PC-3 (cell line): ENCODE data around the gene KCNQ4. TPM values are rescaled to one million over a fixed set of nuclear protein-coding genes. Genes with fewer than 3 reads are reported as not detected.

Source experiments
- ATAC-seq: fragments of 200-7000 bp; cut with Tn5 transposase; 2 replicates; pipeline ENCODE4 v1.9.1; 2020; ENCODE audit warnings: mild to moderate bottlenecking, moderate library complexity
- BruUV-seq: library from RNA; stranded (reverse); fragments of 400-500 nt; replicated peaks from 2 replicates; lab custom pipeline; 2021; lab: Mats Ljungman, UMichigan
- CTCF ChIA-PET: fragments of 300-600 bp; sonication (Branson Sonifier 250); formaldehyde crosslinking; loops from one replicate; lab custom pipeline; 2022; ENCODE audit warnings: antibody characterized with exemption; lab: Charles Lee
- POLR2A ChIA-PET: fragments of 300-600 bp; sonication (Branson Sonifier 250); formaldehyde crosslinking; loops from one replicate; lab custom pipeline; 2022; ENCODE audit warnings: antibody characterized with exemption; ENCODE audit not compliant: unreplicated experiment; lab: Charles Lee
- DNase-seq: peaks from one replicate; pipeline ENCODE4 v3.0.0-alpha.2; 2015
- H2AFZ ChIP-seq: fragments of 300-600 bp; sonication (generic); 2 replicates; pipeline ENCODE4 v1.6.0; 2016; ENCODE audit warnings: antibody characterized with exemption, low read length
- H3F3A ChIP-seq: fragments of 300-600 bp; sonication (generic); one replicate; pipeline ENCODE4 v1.6.0; 2017; ENCODE audit warnings: antibody characterized with exemption, low read length, control low read depth, mild to moderate bottlenecking; ENCODE audit not compliant: unreplicated experiment
- H3K27ac ChIP-seq: fragments of 300-600 bp; sonication (generic); 2 replicates; pipeline ENCODE4 v1.5.1; 2016; ENCODE audit warnings: mild to moderate bottlenecking, low read length
- H3K27me3 ChIP-seq: fragments of 300-600 bp; sonication (generic); 2 replicates; pipeline ENCODE4 v1.6.1; 2016; ENCODE audit warnings: low read length, mixed read lengths
- H3K36me3 ChIP-seq: fragments of 300-600 bp; sonication (generic); 2 replicates; pipeline ENCODE4 v1.6.1; 2016; ENCODE audit warnings: low read depth, mixed run types, low read length, mixed read lengths
- H3K4me1 ChIP-seq: fragments of 300-600 bp; sonication (generic); 2 replicates; pipeline ENCODE4 v1.5.1; 2016; ENCODE audit warnings: low read length; ENCODE audit not compliant: insufficient read depth
- H3K4me2 ChIP-seq: fragments of 300-600 bp; sonication (generic); 2 replicates; pipeline ENCODE4 v1.6.0; 2016; ENCODE audit warnings: low read length
- H3K4me3 ChIP-seq: fragments of 300-600 bp; sonication (generic); 2 replicates; pipeline ENCODE4 v1.5.1; 2016; ENCODE audit warnings: mild to moderate bottlenecking, low read length, mixed read lengths
- H3K79me2 ChIP-seq: fragments of 300-600 bp; sonication (generic); 2 replicates; pipeline ENCODE4 v1.6.1; 2017; ENCODE audit warnings: low read length, mixed read lengths
- H3K9ac ChIP-seq: fragments of 300-600 bp; sonication (generic); 2 replicates; pipeline ENCODE4 v1.6.0; 2016; ENCODE audit warnings: mild to moderate bottlenecking, low read length
- H3K9me2 ChIP-seq: fragments of 300-600 bp; sonication (generic); replicated peaks from 2 replicates; pipeline ENCODE4 v1.6.1; 2016; ENCODE audit warnings: mixed run types, low read length, mixed read lengths
- H3K9me3 ChIP-seq: fragments of 300-600 bp; sonication (generic); 2 replicates; pipeline ENCODE4 v1.6.1; 2016; ENCODE audit warnings: low read length, mixed read lengths
- H4K20me1 ChIP-seq: fragments of 300-600 bp; sonication (generic); 2 replicates; pipeline ENCODE4 v1.6.1; 2016; ENCODE audit warnings: low read length, mixed read lengths
- CTCF ChIP-seq: fragments of 300-600 bp; sonication (generic); conservative IDR thresholded peaks from 2 replicates; pipeline ENCODE4 v1.5.1; 2017; ENCODE audit warnings: antibody characterized with exemption, low read depth, mild to moderate bottlenecking, low read length
- EZH2 ChIP-seq: fragments of 300-600 bp; sonication (generic); IDR thresholded peaks from one replicate; pipeline ENCODE4 v1.6.1; 2017; ENCODE audit warnings: antibody characterized with exemption, mild to moderate bottlenecking, low read length; ENCODE audit not compliant: unreplicated experiment
- EZH2phosphoT487 ChIP-seq: fragments of 300-600 bp; sonication (generic); IDR thresholded peaks from 2 replicates; pipeline ENCODE4 v1.6.1; 2018; ENCODE audit warnings: mild to moderate bottlenecking, antibody characterized with exemption, low read length, borderline replicate concordance
- intact Hi-C: fragments of 100-400 bp; cut with micrococcal nuclease; formaldehyde crosslinking; loops from 2 replicates; pipeline ENCODE4 v1.9.0; 2023
- total RNA-seq: library from RNA; depleted of rRNA; stranded (reverse); fragments of >200 nt; gene quantifications from 2 replicates; pipeline ENCODE4 v1.2.3, GENCODE V29; 2014

KCNQ4 gene
- total RNA-seq, 1 experiment from 2014 or later = 2.5 TPM

GRCh38 chr1:40776236-40777072, 7.1 kb upstream of the KCNQ4 start:
- no peaks in the 10 kb centered on the region for H3K9me2 ChIP-seq
- H3K4me1 ChIP-seq = no peaks in the 10 kb centered on the region
- H3K27ac ChIP-seq = no peak overlapping the region
- BruUV-seq = no TSS peak
- no peak overlapping the region for H2AFZ ChIP-seq
- H3K9ac ChIP-seq = no peak overlapping the region
- no peaks in the 10 kb centered on the region for H4K20me1 ChIP-seq
- H3K4me2 ChIP-seq = no peak overlapping the region
- CTCF ChIA-PET = no interaction called here
- H3K4me3 ChIP-seq = no peak overlapping the region
- POLR2A ChIA-PET = no interaction called here
- H3K79me2 ChIP-seq = no peaks in the 10 kb centered on the region
- H3F3A ChIP-seq = no peaks in the 10 kb centered on the region
- DNase-seq (no peak), ATAC-seq (no peak)
- H3K27me3 ChIP-seq = no peaks in the 10 kb centered on the region
- intact Hi-C loops = no loop called here
- 0 out of 2 replicates have a peak, but pooled peaks cover 3% of the 10 kb centered on the region for H3K36me3 ChIP-seq
- TF ChIP-seq EZH2phosphoT487 = no peak
- TF ChIP-seq EZH2 = no peak
- TF ChIP-seq CTCF = no peak
- no peaks in the 10 kb centered on the region for H3K9me3 ChIP-seq

GRCh38 chr1:40777224-40777970, 6.2 kb upstream of the KCNQ4 start:
- Histone ChIP-seq H3K27ac (no peak overlapping the region), H3K9ac (no peak overlapping the region), H3K4me3 (no peak overlapping the region), H3K27me3 (no peaks in the 10 kb centered on the region), H2AFZ (no peak overlapping the region), H3K4me1 (0 out of 2 replicates have a peak, but pooled peaks cover under 1% of the 10 kb centered on the region), H3K79me2 (no peaks in the 10 kb centered on the region), H3K9me3 (no peaks in the 10 kb centered on the region), H4K20me1 (no peaks in the 10 kb centered on the region), H3F3A (no peaks in the 10 kb centered on the region), H3K4me2 (no peak overlapping the region), H3K9me2 (no peaks in the 10 kb centered on the region), H3K36me3 (0 out of 2 replicates have a peak, but pooled peaks cover under 1% of the 10 kb centered on the region)
- ChIA-PET POLR2A (no interaction called here), CTCF (no interaction called here)
- no TSS peak for BruUV-seq
- ATAC-seq (no peak), DNase-seq (no peak)
- intact Hi-C loops = no loop called here
- no peak for TF ChIP-seq EZH2
- TF ChIP-seq CTCF = no peak
- no peak for TF ChIP-seq EZH2phosphoT487
